RWPE2 (cell line): ENCODE measurements around the gene TIMM13.

ENCODE experiments used
- ATAC-seq: fragments of 200-7000 bp; cut with Tn5 transposase; 3 replicates; pipeline ENCODE4 v1.9.1; 2021; ENCODE audit warnings: low read depth
- DNase-seq: peaks from one replicate; pipeline ENCODE4 v3.0.0-alpha.2; 2020; ENCODE audit warnings: low spot score
- H3K27ac ChIP-seq: fragments of 450-650 bp; 2 replicates; pipeline ENCODE4 v1.5.1; 2017; ENCODE audit warnings: mild to moderate bottlenecking; ENCODE audit not compliant: poor library complexity, severe bottlenecking
- H3K27me3 ChIP-seq: fragments of 250-450 bp; sonication (Bioruptor Pico); 2 replicates; pipeline ENCODE4 v1.5.1; 2021; ENCODE audit warnings: mild to moderate bottlenecking, moderate library complexity; ENCODE audit not compliant: insufficient read depth, poor library complexity, severe bottlenecking
- H3K36me3 ChIP-seq: fragments of 250-450 bp; sonication (Bioruptor Pico); 2 replicates; pipeline ENCODE4 v1.5.1; 2020; ENCODE audit warnings: low read depth, mild to moderate bottlenecking, moderate library complexity
- H3K4me1 ChIP-seq: fragments of 250-450 bp; sonication (Bioruptor Pico); 2 replicates; pipeline ENCODE4 v1.5.1; 2021; ENCODE audit warnings: mild to moderate bottlenecking, moderate library complexity; ENCODE audit not compliant: insufficient read depth, poor library complexity, severe bottlenecking
- H3K4me3 ChIP-seq: fragments of 250-450 bp; sonication (Bioruptor Pico); 2 replicates; pipeline ENCODE4 v1.5.1; 2021; ENCODE audit warnings: mild to moderate bottlenecking, moderate library complexity; ENCODE audit not compliant: severe bottlenecking
- H3K9me3 ChIP-seq: fragments of 250-450 bp; sonication (Bioruptor Pico); 2 replicates; pipeline ENCODE4 v1.5.1; 2021; ENCODE audit warnings: mild to moderate bottlenecking, moderate library complexity; ENCODE audit not compliant: severe bottlenecking
- CTCF ChIP-seq: fragments of 450-650 bp; IDR thresholded peaks from one replicate; pipeline ENCODE4 v1.5.1; 2017; ENCODE audit warnings: mild to moderate bottlenecking, moderate library complexity; ENCODE audit not compliant: poor library complexity, severe bottlenecking

TIMM13 gene

GRCh38 chr19:2426611-2427428 lies 566 bp downstream of the TIMM13 start:
- H3K9me3 ChIP-seq = no peaks in the 10 kb centered on the region
- H3K4me3 ChIP-seq = peak overlapping the region; percentile 67
- H3K4me1 ChIP-seq = peaks cover 4% of the 10 kb centered on the region
- no peaks in the 10 kb centered on the region for H3K27me3 ChIP-seq
- DNase-seq = peak; percentile 59
- H3K36me3 ChIP-seq = peaks cover 31% of the 10 kb centered on the region
- ATAC-seq = peak; percentile 15; the same call in 2 of the 3 replicates
- no peak for TF ChIP-seq CTCF
- peak overlapping the region; percentile 67 for H3K27ac ChIP-seq

- Histone ChIP-seq H3K36me3 (peaks cover 24% of the 10 kb centered on the region), H3K27ac (peak overlapping the region; percentile 67), H3K27me3 (no peaks in the 10 kb centered on the region), H3K4me3 (peak overlapping the region; percentile 67), H3K4me1 (peaks cover 4% of the 10 kb centered on the region), H3K9me3 (no peaks in the 10 kb centered on the region)
- TF ChIP-seq CTCF = no peak
- no peak for ATAC-seq
- DNase-seq = no peak
Measured at GRCh38 chr19:2425622-2426581, 1.5 kb downstream of the TIMM13 start.

GRCh38 chr19:2424686-2425621 lies 2.4 kb downstream of the TIMM13 start:
- DNase-seq = peak; percentile 55
- peaks cover 16% of the 10 kb centered on the region for H3K36me3 ChIP-seq
- H3K4me3 ChIP-seq = no peak overlapping the region
- H3K9me3 ChIP-seq = no peaks in the 10 kb centered on the region
- H3K27ac ChIP-seq = no peak overlapping the region
- H3K27me3 ChIP-seq = no peaks in the 10 kb centered on the region
- no peak for TF ChIP-seq CTCF
- peaks cover 4% of the 10 kb centered on the region for H3K4me1 ChIP-seq
- no peak for ATAC-seq

- H3K4me3 ChIP-seq = no peak overlapping the region
- H3K27ac ChIP-seq = no peak overlapping the region
- ATAC-seq (no peak), DNase-seq (peak; percentile 38)
- no peaks in the 10 kb centered on the region for H3K9me3 ChIP-seq
- TF ChIP-seq CTCF = no peak
- H3K4me1 ChIP-seq = peaks cover 4% of the 10 kb centered on the region
- peaks cover 16% of the 10 kb centered on the region for H3K36me3 ChIP-seq
- H3K27me3 ChIP-seq = no peaks in the 10 kb centered on the region
Measured at GRCh38 chr19:2423915-2424685, 3.3 kb downstream of the TIMM13 start.
